ENCODE results near the gene ATL2.

The ATL2 gene

GRCh38 chr2:38245114-38245641 is 131.9 kb downstream of the ATL2 start:
- no peaks in the 10 kb centered on the region for H3K9me3 ChIP-seq (ENCODE audit: control insufficient read depth, insufficient read depth, low read depth, low read length)
- H3K36me3 ChIP-seq (ENCODE audit: control insufficient read depth, insufficient read depth, low read length), result no peaks in the 10 kb centered on the region
- H3K27me3 ChIP-seq (ENCODE audit: control insufficient read depth, insufficient read depth, low read length), result no peaks in the 10 kb centered on the region
- no peak overlapping the region for H3K9ac ChIP-seq (ENCODE audit: low read length)
- H3K4me3 ChIP-seq (ENCODE audit: low read depth, low read length), result no peak overlapping the region
- H3K27ac ChIP-seq (ENCODE audit: low read depth, low read length), result no peak overlapping the region
- H3K4me1 ChIP-seq (ENCODE audit: control insufficient read depth, insufficient read depth, low read length), result no peaks in the 10 kb centered on the region

GRCh38 chr2:38244301-38244700 is 132.8 kb downstream of the ATL2 start:
- H3K4me3 ChIP-seq (ENCODE audit: low read depth, low read length), result no peak overlapping the region
- no peaks in the 10 kb centered on the region for H3K4me1 ChIP-seq (ENCODE audit: control insufficient read depth, insufficient read depth, low read length)
- no peak overlapping the region for H3K9ac ChIP-seq (ENCODE audit: low read length)
- no peaks in the 10 kb centered on the region for H3K36me3 ChIP-seq (ENCODE audit: control insufficient read depth, insufficient read depth, low read length)
- no peaks in the 10 kb centered on the region for H3K27me3 ChIP-seq (ENCODE audit: control insufficient read depth, insufficient read depth, low read length)
- no peaks in the 10 kb centered on the region for H3K9me3 ChIP-seq (ENCODE audit: control insufficient read depth, insufficient read depth, low read depth, low read length)
- no peak overlapping the region for H3K27ac ChIP-seq (ENCODE audit: low read depth, low read length)

Measured in HUES6 (cell line).